IMR-90 (cell line): ENCODE measurements around the gene HIVEP3. TPM values are rescaled to one million over a fixed set of nuclear protein-coding genes. Genes with fewer than 3 reads are reported as not detected.
A peak's percentile ranks its signal among the peaks of the same experiment; 100 is the strongest.

Source experiments
- ATAC-seq: fragments of 200-7000 bp; cut with Tn5 transposase; 2 replicates; pipeline ENCODE4 v1.9.1; 2020; ENCODE audit warnings: low read depth, mild to moderate bottlenecking, moderate library complexity
- BruUV-seq: library from RNA; stranded (reverse); fragments of 400-500 nt; replicated peaks from 2 replicates; lab custom pipeline; 2021; lab: Mats Ljungman, UMichigan
- CTCF ChIA-PET: fragments of 300-600 bp; formaldehyde crosslinking; extraction: SDS; loops from one replicate; lab custom pipeline; 2021; ENCODE audit warnings: antibody characterized with exemption; lab: Yijun Ruan, JAX
- POLR2A ChIA-PET: fragments of 300-600 bp; sonication (Branson Sonifier 250); formaldehyde crosslinking; loops from one replicate; lab custom pipeline; 2022; ENCODE audit warnings: antibody characterized with exemption; ENCODE audit not compliant: unreplicated experiment; lab: Charles Lee
- DNase-seq: peaks from one replicate; pipeline ENCODE4 v3.0.0; 2013
- H2AFZ ChIP-seq: replicated peaks from 2 replicates; pipeline ENCODE3; 2013; ENCODE audit warnings: low read length, mild to moderate bottlenecking; ENCODE audit not compliant: poor library complexity
- H2AK5ac ChIP-seq: 2 replicates; pipeline ENCODE4 v1.6.1; 2013; ENCODE audit warnings: low read depth, low read length, inconsistent platforms
- H2AK9ac ChIP-seq: replicated peaks from 2 replicates; pipeline ENCODE3; 2013; ENCODE audit warnings: mild to moderate bottlenecking, low read depth, low read length, moderate library complexity; ENCODE audit not compliant: poor library complexity
- H2BK120ac ChIP-seq: 2 replicates; pipeline ENCODE4 v1.6.1; 2013; ENCODE audit warnings: low read depth, low read length, inconsistent platforms
- H2BK15ac ChIP-seq: 3 replicates; pipeline ENCODE4 v1.6.1; 2013; ENCODE audit warnings: low read depth, low read length, inconsistent platforms
- H2BK20ac ChIP-seq: 2 replicates; pipeline ENCODE4 v1.6.1; 2013; ENCODE audit warnings: low read depth, mild to moderate bottlenecking, inconsistent platforms, low read length, moderate library complexity
- H2BK5ac ChIP-seq: 2 replicates; pipeline ENCODE4 v1.6.1; 2013; ENCODE audit warnings: mild to moderate bottlenecking, low read depth, low read length, inconsistent platforms; ENCODE audit not compliant: poor library complexity, severe bottlenecking
- H3K14ac ChIP-seq: replicated peaks from 2 replicates; pipeline ENCODE4 v1.6.1; 2013; ENCODE audit warnings: low read depth, low read length, inconsistent platforms
- H3K18ac ChIP-seq: 2 replicates; pipeline ENCODE4 v1.6.1; 2013; ENCODE audit warnings: low read depth, low read length, control low read depth
- H3K23ac ChIP-seq: 2 replicates; pipeline ENCODE4 v1.6.1; 2013; ENCODE audit warnings: low read depth, low read length, inconsistent platforms
- H3K27ac ChIP-seq: 2 replicates; pipeline ENCODE4 v1.5.1; 2013; ENCODE audit warnings: mild to moderate bottlenecking, control low read depth, low read length; ENCODE audit not compliant: insufficient read depth
- H3K27me3 ChIP-seq: 2 replicates; pipeline ENCODE4 v1.6.1; 2013; ENCODE audit warnings: low read length; ENCODE audit not compliant: control insufficient read depth, insufficient read depth
- H3K36me3 ChIP-seq: 2 replicates; pipeline ENCODE4 v1.6.1; 2013; ENCODE audit warnings: low read length, mixed read lengths; ENCODE audit not compliant: control insufficient read depth, insufficient read depth
- H3K4ac ChIP-seq: 2 replicates; pipeline ENCODE4 v1.6.1; 2013; ENCODE audit warnings: low read depth, low read length, inconsistent platforms
- H3K4me1 ChIP-seq: 2 replicates; pipeline ENCODE4 v1.6.1; 2013; ENCODE audit warnings: low read length, mixed read lengths; ENCODE audit not compliant: control insufficient read depth, insufficient read depth
- H3K4me2 ChIP-seq: 2 replicates; pipeline ENCODE4 v1.6.1; 2013; ENCODE audit warnings: low read depth, mild to moderate bottlenecking, control low read depth, low read length, moderate library complexity
- H3K4me3 ChIP-seq: 2 replicates; pipeline ENCODE4 v1.5.1; 2013; ENCODE audit warnings: low read depth, mild to moderate bottlenecking, control low read depth, low read length, moderate library complexity; ENCODE audit not compliant: insufficient read depth
- H3K56ac ChIP-seq: 2 replicates; pipeline ENCODE4 v1.6.1; 2013; ENCODE audit warnings: low read length, inconsistent platforms; ENCODE audit not compliant: insufficient read depth; ENCODE audit errors: extremely low read depth
- H3K79me1 ChIP-seq, 2 experiments: 2 replicates each; pipeline ENCODE4 v1.6.1; 2013; ENCODE audit warnings: low read length in 2 of 2, inconsistent platforms in 1 of 2, low read depth in 1 of 2
- H3K9ac ChIP-seq: 2 replicates; pipeline ENCODE4 v1.6.1; 2013; ENCODE audit warnings: low read depth, low read length, control low read depth
- H3K9me1 ChIP-seq: 2 replicates; pipeline ENCODE4 v1.6.1; 2013; ENCODE audit warnings: low read length, inconsistent platforms; ENCODE audit not compliant: insufficient read depth
- H3K9me3 ChIP-seq: 2 replicates; pipeline ENCODE4 v1.6.1; 2013; ENCODE audit warnings: low read length; ENCODE audit not compliant: control insufficient read depth, insufficient read depth
- H4K20me1 ChIP-seq: 2 replicates; pipeline ENCODE4 v1.6.1; 2013; ENCODE audit warnings: low read length, inconsistent platforms; ENCODE audit not compliant: insufficient read depth
- H4K5ac ChIP-seq: 2 replicates; pipeline ENCODE4 v1.6.1; 2013; ENCODE audit warnings: mild to moderate bottlenecking, low read depth, low read length, control low read depth
- H4K8ac ChIP-seq, 2 experiments: 2 replicates each; pipeline ENCODE4 v1.6.1; 2013; ENCODE audit warnings: low read depth in 2 of 2, low read length in 2 of 2, control low read depth in 1 of 2, inconsistent platforms in 1 of 2
- H4K91ac ChIP-seq: 2 replicates; pipeline ENCODE4 v1.6.1; 2013; ENCODE audit warnings: low read depth, low read length, inconsistent platforms; ENCODE audit not compliant: insufficient read depth
- ELK1 ChIP-seq: fragments of 150-350 bp; IDR thresholded peaks from 2 replicates; pipeline ENCODE4 v1.6.1; 2016; ENCODE audit warnings: low read depth, mild to moderate bottlenecking, low read length, moderate library complexity, borderline replicate concordance
- POLR2A ChIP-seq: IDR thresholded peaks from 2 replicates; pipeline ENCODE4 v1.6.1; 2012; ENCODE audit warnings: mild to moderate bottlenecking, low read depth, low read length
- USF2 ChIP-seq: fragments of 150-350 bp; IDR thresholded peaks from 2 replicates; pipeline ENCODE4 v1.6.1; 2017; ENCODE audit warnings: mild to moderate bottlenecking, antibody characterized with exemption, low read length, low read depth
- WGBS, 2 experiments: methylation state at CpG; one replicate each; pipeline versions ENCODE4 v1.1.5 to v1.1.7; 2013; ENCODE audit warnings: missing lambda C conversion rate in 2 of 2; ENCODE audit not compliant: insufficient read length in 1 of 2; ENCODE audit errors: extremely low coverage in 2 of 2; 5-methylcytosine and 5-hydroxymethylcytosine counted together
- dilution Hi-C: fragments of 300-500 bp; cut with HindIII; formaldehyde crosslinking; loops from one replicate; pipeline ENCODE4 v1.14.3; 2018; ENCODE audit warnings: low sequenced_read_pairs; ENCODE audit not compliant: unreplicated experiment
- in situ Hi-C: fragments of 300-500 bp; cut with MboI; formaldehyde crosslinking; loops from 3 replicates; pipeline ENCODE4 v1.14.3; 2019; ENCODE audit warnings: low sequenced_read_pairs, inconsistent platforms, mixed read lengths
- intact Hi-C: fragments of 100-400 bp; cut with micrococcal nuclease; formaldehyde crosslinking; loops from 2 replicates; pipeline ENCODE4 v1.10.0; 2022
- polyA plus RNA-seq, 3 experiments: library from polyadenylated mRNA; depleted of rRNA; stranded (reverse); fragments of >200 nt; gene quantifications; 2 replicates each; pipeline ENCODE4 v1.2.3, GENCODE V29; 2012; ENCODE audit warnings: low replicate concordance in 1 of 3
- total RNA-seq: library from RNA; depleted of rRNA; stranded (reverse); fragments of >200 nt; gene quantifications from 2 replicates; pipeline ENCODE4 v1.2.3, GENCODE V29; 2012
- TF ChIP-seq, protein P1 (sequence below): conservative IDR thresholded peaks from 2 replicates; pipeline ENCODE4 v1.5.1; 2012; ENCODE audit warnings: mild to moderate bottlenecking, low read depth, low read length, improper control_type of control experiment

HIVEP3 gene
- total and polyA plus RNA-seq, 2 of the 4 experiments (the other 2 are of a cell fraction) = 1.4 to 4.0 TPM

GRCh38 chr1:41724926-41725325 is 193.8 kb downstream of the HIVEP3 start:
- peaks cover 7% of the 10 kb centered on the region for H3K4me1 ChIP-seq
- 0 out of 2 replicates have a peak overlapping the region, but pooled peaks have one; percentile 8 for H2AK5ac ChIP-seq
- H3K4me2 ChIP-seq = no peak overlapping the region
- no peak overlapping the region for H4K91ac ChIP-seq
- no peak overlapping the region for H2BK5ac ChIP-seq
- no peak for DNase-seq
- no peak for ATAC-seq
- ChIA-PET POLR2A (no interaction called here), CTCF (no interaction called here)
- H3K23ac ChIP-seq = no peak overlapping the region
- dilution Hi-C loops = no loop called here
- H3K27ac ChIP-seq = no peak overlapping the region
- H2BK20ac ChIP-seq = no peak overlapping the region
- H3K9me3 ChIP-seq = no peaks in the 10 kb centered on the region
- no CpG with 5 or more reads among the region's 3 CpGs for WGBS, 2 experiments
- H2AFZ ChIP-seq = no peak overlapping the region
- H4K5ac ChIP-seq = no peak overlapping the region
- no peak overlapping the region for H2BK120ac ChIP-seq
- no peak overlapping the region for H3K56ac ChIP-seq
- H2BK15ac ChIP-seq = no peak overlapping the region
- no peak overlapping the region for H3K9ac ChIP-seq
- BruUV-seq = no TSS peak
- in situ Hi-C loops = no loop called here
- H3K9me1 ChIP-seq = 0 out of 2 replicates have a peak, but pooled peaks cover 6% of the 10 kb centered on the region
- H2AK9ac ChIP-seq = no peak overlapping the region
- H4K8ac ChIP-seq = no peak overlapping the region
- intact Hi-C loops = no loop called here
- no peaks in the 10 kb centered on the region; the same call in 1 of the 2 replicates for H3K27me3 ChIP-seq
- no peaks in the 10 kb centered on the region for H3K79me1 ChIP-seq
- 0 out of 2 replicates have a peak overlapping the region, but pooled peaks have one; percentile 51 for H3K4ac ChIP-seq
- no peak overlapping the region for H3K14ac ChIP-seq
- TF ChIP-seq, protein P1, sequence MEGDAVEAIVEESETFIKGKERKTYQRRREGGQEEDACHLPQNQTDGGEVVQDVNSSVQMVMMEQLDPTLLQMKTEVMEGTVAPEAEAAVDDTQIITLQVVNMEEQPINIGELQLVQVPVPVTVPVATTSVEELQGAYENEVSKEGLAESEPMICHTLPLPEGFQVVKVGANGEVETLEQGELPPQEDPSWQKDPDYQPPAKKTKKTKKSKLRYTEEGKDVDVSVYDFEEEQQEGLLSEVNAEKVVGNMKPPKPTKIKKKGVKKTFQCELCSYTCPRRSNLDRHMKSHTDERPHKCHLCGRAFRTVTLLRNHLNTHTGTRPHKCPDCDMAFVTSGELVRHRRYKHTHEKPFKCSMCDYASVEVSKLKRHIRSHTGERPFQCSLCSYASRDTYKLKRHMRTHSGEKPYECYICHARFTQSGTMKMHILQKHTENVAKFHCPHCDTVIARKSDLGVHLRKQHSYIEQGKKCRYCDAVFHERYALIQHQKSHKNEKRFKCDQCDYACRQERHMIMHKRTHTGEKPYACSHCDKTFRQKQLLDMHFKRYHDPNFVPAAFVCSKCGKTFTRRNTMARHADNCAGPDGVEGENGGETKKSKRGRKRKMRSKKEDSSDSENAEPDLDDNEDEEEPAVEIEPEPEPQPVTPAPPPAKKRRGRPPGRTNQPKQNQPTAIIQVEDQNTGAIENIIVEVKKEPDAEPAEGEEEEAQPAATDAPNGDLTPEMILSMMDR = no peak
- no peak for TF ChIP-seq USF2
- TF ChIP-seq POLR2A = no peak
- TF ChIP-seq ELK1 = no peak
- no peak overlapping the region for H3K4me3 ChIP-seq
- H4K20me1 ChIP-seq = no peaks in the 10 kb centered on the region
- H3K36me3 ChIP-seq = no peaks in the 10 kb centered on the region
- no peak overlapping the region for H3K18ac ChIP-seq
